ENCODE results near the gene GALE.
"Not testable (repeated sequence)": the region's sequence is repeated elsewhere in the genome, so short reads cannot be mapped to it uniquely, and the experiment has no call there.

The GALE gene

GRCh38 chr1:23800400-23801337, at the start of gene GALE:
TSS of gene GALE (minus strand) at chr1:23800754. CDS start at chr1:23799007, 1,747 bp downstream.
- peak; percentile 97 for DNase-seq

- no peak for DNase-seq
These were observed 48.4 kb upstream of the GALE start for GRCh38 chr1:23848673-23849616.

GRCh38 chr1:23847482-23848095, 47.0 kb upstream of the GALE start:
- not testable (repeated sequence) for DNase-seq

GRCh38 chr1:23845163-23845562, 44.6 kb upstream of the GALE start:
- peak; percentile 14 for DNase-seq

GRCh38 chr1:23843644-23844043, 43.1 kb upstream of the GALE start:
- no peak for DNase-seq

- DNase-seq: peak; percentile 79
These were observed 37.9 kb upstream of the GALE start for GRCh38 chr1:23838401-23838866.

GRCh38 chr1:23837908-23838307, 37.4 kb upstream of the GALE start:
- no peak for DNase-seq

- peak; percentile 51 for DNase-seq
These were observed 35.5 kb upstream of the GALE start for GRCh38 chr1:23836037-23836436.

GRCh38 chr1:23834156-23834555, 33.6 kb upstream of the GALE start:
- not testable (repeated sequence) for DNase-seq

GRCh38 chr1:23827717-23828116, 27.2 kb upstream of the GALE start:
- DNase-seq: no peak

GRCh38 chr1:23826590-23826989, 26.0 kb upstream of the GALE start:
- DNase-seq: not testable (repeated sequence)

- no peak for DNase-seq
These were observed 25.4 kb upstream of the GALE start for GRCh38 chr1:23825762-23826522.

- peak; percentile 96 for DNase-seq
These were observed 24.7 kb upstream of the GALE start, which contains the start of gene HMGCL for GRCh38 chr1:23825076-23825761. TSS of gene HMGCL (minus strand) at chr1:23825429. CDS start at chr1:23825415, 14 bp downstream.

GRCh38 chr1:23824711-23825075, 24.1 kb upstream of the GALE start:
- DNase-seq: no peak

GRCh38 chr1:23823767-23824166, 23.2 kb upstream of the GALE start:
- DNase-seq: no peak

GRCh38 chr1:23817633-23818032, 17.1 kb upstream of the GALE start:
- DNase-seq: no peak

GRCh38 chr1:23816906-23817305, 16.4 kb upstream of the GALE start:
- DNase-seq: no peak

- DNase-seq: no peak
These were observed 15.8 kb upstream of the GALE start for GRCh38 chr1:23816361-23816760.

GRCh38 chr1:23814016-23814415, 13.5 kb upstream of the GALE start:
- DNase-seq: no peak

- peak; percentile 83 for DNase-seq
These were observed 10.4 kb upstream of the GALE start for GRCh38 chr1:23810818-23811540.

- DNase-seq: peak; percentile 91
These were observed 9.2 kb upstream of the GALE start for GRCh38 chr1:23809751-23810171.

Measured in suppressor macrophage treated with lipopolysaccharide for 4 hours (primary cell).